Activated naive CD4-positive, alpha-beta T cell treated with anti-CD3 and anti-CD28 coated beads, Interleukin-2, amount 50 U/mL, for 16 hours (primary cell): ENCODE results near the gene TNFRSF19.
"Not testable (repeated sequence)": the region's sequence is repeated elsewhere in the genome, so short reads cannot be mapped to it uniquely, and the experiment has no call there.

ENCODE experiments used
- DNase-seq: peaks from one replicate; pipeline ENCODE4 v3.0.0-alpha.2; 2020

TNFRSF19 gene

GRCh38 chr13:23570921-23571315, 706 bp downstream of the TNFRSF19 start:
- no peak for DNase-seq

GRCh38 chr13:23571431-23571830, 1.2 kb downstream of the TNFRSF19 start:
- no peak for DNase-seq

- no peak for DNase-seq
Observed at GRCh38 chr13:23572836-23573235, 2.6 kb downstream of the TNFRSF19 start.

- no peak for DNase-seq
Observed at GRCh38 chr13:23574421-23575145, 4.4 kb downstream of the TNFRSF19 start.

GRCh38 chr13:23575632-23576031, 5.4 kb downstream of the TNFRSF19 start:
- no peak for DNase-seq

- DNase-seq, result peak; percentile 66
Observed at GRCh38 chr13:23578411-23579071, 8.3 kb downstream of the TNFRSF19 start.

GRCh38 chr13:23579072-23579895, 9.1 kb downstream of the TNFRSF19 start:
- peak; percentile 93 for DNase-seq

GRCh38 chr13:23579896-23580683, 9.9 kb downstream of the TNFRSF19 start:
- DNase-seq, result no peak

GRCh38 chr13:23580684-23581060, 10.5 kb downstream of the TNFRSF19 start:
- DNase-seq, result no peak

- no peak for DNase-seq
Observed at GRCh38 chr13:23583491-23583890, 13.3 kb downstream of the TNFRSF19 start.

GRCh38 chr13:23584275-23584674, 14.1 kb downstream of the TNFRSF19 start:
- DNase-seq, result no peak

- DNase-seq, result no peak
Observed at GRCh38 chr13:23586336-23586735, 16.1 kb downstream of the TNFRSF19 start.

GRCh38 chr13:23588666-23589065, 18.5 kb downstream of the TNFRSF19 start:
- no peak for DNase-seq

- DNase-seq, result no peak
Observed at GRCh38 chr13:23592596-23592995, 22.4 kb downstream of the TNFRSF19 start.

GRCh38 chr13:23593148-23593547, 22.9 kb downstream of the TNFRSF19 start:
- no peak for DNase-seq

GRCh38 chr13:23594290-23594689, 24.1 kb downstream of the TNFRSF19 start:
- DNase-seq, result not testable (repeated sequence)

GRCh38 chr13:23598369-23598768, 28.2 kb downstream of the TNFRSF19 start:
- DNase-seq, result no peak

- no peak for DNase-seq
Observed at GRCh38 chr13:23599083-23599925, 29.1 kb downstream of the TNFRSF19 start.

GRCh38 chr13:23600100-23600499, 29.9 kb downstream of the TNFRSF19 start:
- no peak for DNase-seq

- DNase-seq, result no peak
Observed at GRCh38 chr13:23600534-23600933, 30.3 kb downstream of the TNFRSF19 start.

GRCh38 chr13:23605831-23606230, 35.6 kb downstream of the TNFRSF19 start:
- DNase-seq, result no peak

- no peak for DNase-seq
Observed at GRCh38 chr13:23608138-23608537, 37.9 kb downstream of the TNFRSF19 start.
